ENCODE results near the gene FBXO48. TPM values are rescaled to one million over a fixed set of nuclear protein-coding genes. Genes with fewer than 3 reads are reported as not detected.

Gene FBXO48
- total and polyA plus RNA-seq, 2 of the 4 experiments (the other 2 are of a cell fraction) = 0.18 to 0.43 TPM

GRCh38 chr2:68452158-68452900, 14.8 kb downstream of the FBXO48 start:
- no peak overlapping the region for H3K4me2 ChIP-seq (ENCODE audit: low read depth, low read length)
- POLR2A ChIA-PET (ENCODE audit: unreplicated experiment) = no interaction called here
- no peak overlapping the region for H3K9ac ChIP-seq (ENCODE audit: low read depth, low read length)
- no peak overlapping the region for H2BK20ac ChIP-seq (ENCODE audit: low read depth, low read length)
- no peak for DNase-seq
- in situ Hi-C loops (cut with MboI; ENCODE audit: low sequenced_read_pairs) (no loop called here), dilution Hi-C loops (cut with HindIII; ENCODE audit: low sequenced_read_pairs, unreplicated experiment) (no loop called here), intact Hi-C loops (cut with micrococcal nuclease) (no loop called here)
- TF ChIP-seq MXI1 (IDR thresholded peaks at IDR 0.05; ENCODE audit: borderline replicate concordance, low read depth, low read length) = no peak
- TF ChIP-seq MAFK (IDR thresholded peaks at IDR 0.05; ENCODE audit: low read depth, low read length) = no peak
- TF ChIP-seq POLR2A (IDR thresholded peaks at IDR 0.05; ENCODE audit: low read depth, low read length) = no peak
- TF ChIP-seq NFE2L2 (IDR thresholded peaks at IDR 0.05; ENCODE audit: low read depth, low read length) = no peak
- TF ChIP-seq MAZ (IDR thresholded peaks at IDR 0.05; ENCODE audit: borderline replicate concordance, low read depth, low read length) = no peak
- TF ChIP-seq CEBPB (IDR thresholded peaks at IDR 0.05; ENCODE audit: low read depth, low read length) = no peak
- TF ChIP-seq CTCF (conservative IDR thresholded peaks at IDR 0.05; ENCODE audit: low read depth, low read length) = no peak
- TF ChIP-seq FOS (IDR thresholded peaks at IDR 0.05; ENCODE audit: low read depth, low read length) = no peak
- TF ChIP-seq RAD21 (IDR thresholded peaks at IDR 0.05; ENCODE audit: low read length) = no peak
- TF ChIP-seq, protein P1, sequence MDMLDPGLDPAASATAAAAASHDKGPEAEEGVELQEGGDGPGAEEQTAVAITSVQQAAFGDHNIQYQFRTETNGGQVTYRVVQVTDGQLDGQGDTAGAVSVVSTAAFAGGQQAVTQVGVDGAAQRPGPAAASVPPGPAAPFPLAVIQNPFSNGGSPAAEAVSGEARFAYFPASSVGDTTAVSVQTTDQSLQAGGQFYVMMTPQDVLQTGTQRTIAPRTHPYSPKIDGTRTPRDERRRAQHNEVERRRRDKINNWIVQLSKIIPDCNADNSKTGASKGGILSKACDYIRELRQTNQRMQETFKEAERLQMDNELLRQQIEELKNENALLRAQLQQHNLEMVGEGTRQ (IDR thresholded peaks at IDR 0.05; ENCODE audit: low read depth, low read length) = no peak
- TF ChIP-seq SMC3 (IDR thresholded peaks at IDR 0.05; ENCODE audit: low read depth, low read length) = no peak
- no peak for TF ChIP-seq RFX5 (IDR thresholded peaks at IDR 0.05; ENCODE audit: low read depth, low read length)
- TF ChIP-seq RCOR1 (IDR thresholded peaks at IDR 0.05; ENCODE audit: insufficient replicate concordance, low read length) = no peak
- TF ChIP-seq BHLHE40 (IDR thresholded peaks at IDR 0.05; ENCODE audit: low read depth, low read length) = no peak
- no peak overlapping the region for H2BK5ac ChIP-seq (ENCODE audit: low read depth, low read length, poor library complexity, severe bottlenecking)
- no peak overlapping the region for H4K91ac ChIP-seq (ENCODE audit: insufficient read depth, low read depth, low read length)
- H4K20me1 ChIP-seq (ENCODE audit: insufficient read depth, low read length) = no peaks in the 10 kb centered on the region
- H3K23ac ChIP-seq (ENCODE audit: low read depth, low read length) = no peak overlapping the region
- no peak overlapping the region for H3K27ac ChIP-seq (ENCODE audit: insufficient read depth, low read length)
- H3K14ac ChIP-seq (replicated peaks; ENCODE audit: low read depth, low read length) = no peak overlapping the region
- ATAC-seq (ENCODE audit: low read depth) = no peak
- no CpG with 5 or more reads among the region's 5 CpGs for WGBS, 2 experiments (ENCODE audit: extremely low coverage in 2 of 2, insufficient read length in 1 of 2)
- no peaks in the 10 kb centered on the region; the same call in none of the 2 replicates for H3K27me3 ChIP-seq (ENCODE audit: control insufficient read depth, insufficient read depth, low read length)
- no peak overlapping the region for H2AK9ac ChIP-seq (replicated peaks; ENCODE audit: low read depth, low read length, poor library complexity)
- no peaks in the 10 kb centered on the region for H3K9me1 ChIP-seq (ENCODE audit: insufficient read depth, low read length)
- H3K4ac ChIP-seq (ENCODE audit: low read depth, low read length) = no peak overlapping the region
- H3K36me3 ChIP-seq (ENCODE audit: control insufficient read depth, insufficient read depth, low read length) = no peaks in the 10 kb centered on the region
- H3K56ac ChIP-seq (ENCODE audit: extremely low read depth, insufficient read depth, low read length) = no peak overlapping the region
- H2BK15ac ChIP-seq (ENCODE audit: low read depth, low read length) = no peak overlapping the region
- H2AK5ac ChIP-seq (ENCODE audit: low read depth, low read length) = no peak overlapping the region
- H3K4me3 ChIP-seq (ENCODE audit: insufficient read depth, low read depth, low read length) = no peak overlapping the region
- H2BK120ac ChIP-seq (ENCODE audit: low read depth, low read length) = no peak overlapping the region
- H3K18ac ChIP-seq (ENCODE audit: low read depth, low read length) = no peak overlapping the region
- H3K79me1 ChIP-seq (ENCODE audit: low read depth in 1 of 2, low read length in 2 of 2) = no peaks in the 10 kb centered on the region
- H3K9me3 ChIP-seq (ENCODE audit: control insufficient read depth, insufficient read depth, low read length) = no peaks in the 10 kb centered on the region
- no TSS peak for BruUV-seq (replicated peaks)
- no peaks in the 10 kb centered on the region for H3K4me1 ChIP-seq (ENCODE audit: control insufficient read depth, insufficient read depth, low read length)
- no peak overlapping the region for H2AFZ ChIP-seq (replicated peaks; ENCODE audit: low read length, poor library complexity)
- CTCF ChIA-PET = no interaction called here
- no peak overlapping the region for H4K8ac ChIP-seq (ENCODE audit: low read depth in 2 of 2, low read length in 2 of 2)
- H4K5ac ChIP-seq (ENCODE audit: low read depth, low read length) = no peak overlapping the region

All from IMR-90 (cell line).